Suprapubic skin (tissue), 4 donors: ENCODE data around the gene ARHGAP6. TPM values are rescaled to one million over a fixed set of nuclear protein-coding genes. Genes with fewer than 3 reads are reported as not detected.

ENCODE experiments used
- DNase-seq, 2 donors: peaks; one replicate each; pipeline ENCODE4 v3.0.0-alpha.2; 2019; ENCODE audit warnings: low spot score in 2 of 2
- H3K27ac ChIP-seq: fragments of 200-600 bp; sonication (generic); one replicate; pipeline ENCODE4 v1.5.1; 2019
- H3K27me3 ChIP-seq: fragments of 200-600 bp; sonication (generic); one replicate; pipeline ENCODE4 v1.5.1; 2019
- H3K36me3 ChIP-seq: fragments of 200-600 bp; sonication (generic); one replicate; pipeline ENCODE4 v1.5.1; 2019
- H3K4me1 ChIP-seq: fragments of 200-600 bp; sonication (generic); one replicate; pipeline ENCODE4 v1.5.1; 2019
- H3K4me3 ChIP-seq: fragments of 200-600 bp; sonication (generic); one replicate; pipeline ENCODE4 v1.5.1; 2019; ENCODE audit warnings: mild to moderate bottlenecking
- H3K9me3 ChIP-seq: fragments of 200-600 bp; sonication (generic); one replicate; pipeline ENCODE4 v1.5.1; 2019
- EP300 ChIP-seq: sonication (generic); formaldehyde crosslinking; IDR thresholded peaks from one replicate; pipeline ENCODE4 v1.6.1; 2017; ENCODE audit warnings: antibody characterized with exemption
- POLR2A ChIP-seq, 2 donors: fragments of 450-650 bp; IDR thresholded peaks; one replicate each; pipeline ENCODE4 v1.6.1; 2017; ENCODE audit warnings: antibody characterized with exemption in 2 of 2, mild to moderate bottlenecking in 2 of 2, moderate library complexity in 2 of 2
- POLR2AphosphoS5 ChIP-seq, 3 donors: sonication (generic); formaldehyde crosslinking; IDR thresholded peaks; one replicate each; pipeline ENCODE4 v1.6.1; 2017; ENCODE audit warnings: antibody characterized with exemption in 3 of 3
- WGBS: methylation state at CpG from one replicate; pipeline ENCODE4 v1.1.5; 2018; 5-methylcytosine and 5-hydroxymethylcytosine counted together
- total RNA-seq, 4 donors: library from RNA; depleted of rRNA; stranded (reverse); fragments of >200 nt; gene quantifications; one replicate each; pipeline ENCODE4 v1.1.0, GENCODE V29; 2016
- TF ChIP-seq, protein P1 (sequence below), 2 donors: fragments of 200-600 bp in 1 of 2; fragments of 450-650 bp in 1 of 2; sonication (generic) in 1 of 2; IDR thresholded peaks; one replicate each; pipeline ENCODE4 v1.5.1; 2016 to 2019; ENCODE audit warnings: antibody characterized with exemption in 2 of 2, mild to moderate bottlenecking in 1 of 2, moderate library complexity in 1 of 2

ARHGAP6 gene
- total RNA-seq, 4 donors from 2014 or later: 1.6 to 6.7 (median 3.1) TPM

DNA sequence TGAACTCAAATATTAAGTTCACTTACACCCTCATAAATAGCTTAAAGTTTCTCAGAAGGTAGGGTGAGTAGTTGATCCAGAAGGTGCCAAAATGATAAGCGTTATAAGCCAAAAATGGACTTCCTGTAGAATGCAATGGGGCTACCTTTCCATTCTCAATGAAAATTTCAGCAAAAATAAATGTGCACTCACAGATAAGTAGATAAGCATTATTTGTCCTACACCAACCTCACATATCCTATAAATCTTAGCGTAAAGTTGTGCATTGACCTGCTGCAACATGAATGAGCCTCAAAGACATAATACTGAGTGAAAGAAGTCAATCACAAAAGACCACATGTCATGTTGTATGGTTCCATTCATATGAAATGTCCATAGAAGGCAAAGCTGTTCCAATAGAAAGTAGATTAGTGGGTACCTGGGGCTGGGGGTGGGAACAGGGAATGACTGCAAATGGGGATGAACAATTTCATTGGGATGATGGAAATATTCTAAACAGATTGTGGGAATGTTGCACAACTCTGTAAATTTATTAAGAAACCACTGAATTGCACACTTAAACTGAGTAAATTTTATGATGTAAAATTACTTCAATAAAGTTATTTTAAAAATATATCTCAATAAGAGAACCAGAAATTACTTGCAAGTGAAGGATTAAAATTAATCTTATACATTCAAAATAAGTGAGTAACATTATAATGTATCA, 271.6 kb downstream of the ARHGAP6 start:
- TF ChIP-seq POLR2A (IDR thresholded peaks at IDR 0.05) (no peak), EP300 (no peak), POLR2AphosphoS5 (IDR thresholded peaks at IDR 0.05) (no peak)
- TF ChIP-seq, protein P1, sequence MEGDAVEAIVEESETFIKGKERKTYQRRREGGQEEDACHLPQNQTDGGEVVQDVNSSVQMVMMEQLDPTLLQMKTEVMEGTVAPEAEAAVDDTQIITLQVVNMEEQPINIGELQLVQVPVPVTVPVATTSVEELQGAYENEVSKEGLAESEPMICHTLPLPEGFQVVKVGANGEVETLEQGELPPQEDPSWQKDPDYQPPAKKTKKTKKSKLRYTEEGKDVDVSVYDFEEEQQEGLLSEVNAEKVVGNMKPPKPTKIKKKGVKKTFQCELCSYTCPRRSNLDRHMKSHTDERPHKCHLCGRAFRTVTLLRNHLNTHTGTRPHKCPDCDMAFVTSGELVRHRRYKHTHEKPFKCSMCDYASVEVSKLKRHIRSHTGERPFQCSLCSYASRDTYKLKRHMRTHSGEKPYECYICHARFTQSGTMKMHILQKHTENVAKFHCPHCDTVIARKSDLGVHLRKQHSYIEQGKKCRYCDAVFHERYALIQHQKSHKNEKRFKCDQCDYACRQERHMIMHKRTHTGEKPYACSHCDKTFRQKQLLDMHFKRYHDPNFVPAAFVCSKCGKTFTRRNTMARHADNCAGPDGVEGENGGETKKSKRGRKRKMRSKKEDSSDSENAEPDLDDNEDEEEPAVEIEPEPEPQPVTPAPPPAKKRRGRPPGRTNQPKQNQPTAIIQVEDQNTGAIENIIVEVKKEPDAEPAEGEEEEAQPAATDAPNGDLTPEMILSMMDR (IDR thresholded peaks at IDR 0.05): no peak
- no peak for DNase-seq
- Histone ChIP-seq H3K4me1 (no peaks in the 10 kb centered on the region), H3K9me3 (no peaks in the 10 kb centered on the region), H3K4me3 (no peak overlapping the region), H3K27me3 (no peaks in the 10 kb centered on the region), H3K36me3 (no peaks in the 10 kb centered on the region), H3K27ac (no peak overlapping the region)
- WGBS: 85% methylated on average over 2 of the region's 2 CpGs

DNA sequence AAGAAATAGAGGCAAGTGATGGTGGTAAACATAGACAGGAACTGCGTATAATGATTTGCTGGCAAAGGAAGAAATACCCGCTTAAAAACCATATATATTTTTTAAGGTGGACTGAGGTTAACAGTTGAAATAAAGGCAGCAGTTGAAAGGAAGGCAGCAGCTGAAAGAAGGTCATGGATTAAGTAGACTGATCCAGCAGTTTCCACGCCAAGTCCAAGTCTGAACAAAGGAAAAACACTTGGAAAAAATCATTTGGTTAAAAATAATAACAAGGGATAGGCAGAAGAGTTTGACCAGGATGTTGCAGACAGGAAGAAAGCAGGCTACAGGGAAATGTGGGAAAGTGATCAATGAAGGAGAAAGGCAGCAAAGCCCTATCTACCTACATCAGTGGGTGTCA, 278.9 kb downstream of the ARHGAP6 start:
- Histone ChIP-seq H3K4me1 (no peaks in the 10 kb centered on the region), H3K9me3 (no peaks in the 10 kb centered on the region), H3K4me3 (no peak overlapping the region), H3K27me3 (no peaks in the 10 kb centered on the region), H3K27ac (no peak overlapping the region), H3K36me3 (no peaks in the 10 kb centered on the region)
- WGBS: 43% methylated on average over 3 of the region's 3 CpGs
- DNase-seq: no peak
- no peak for TF ChIP-seq EP300
- TF ChIP-seq, protein P1 (IDR thresholded peaks at IDR 0.05): no peak

DNA sequence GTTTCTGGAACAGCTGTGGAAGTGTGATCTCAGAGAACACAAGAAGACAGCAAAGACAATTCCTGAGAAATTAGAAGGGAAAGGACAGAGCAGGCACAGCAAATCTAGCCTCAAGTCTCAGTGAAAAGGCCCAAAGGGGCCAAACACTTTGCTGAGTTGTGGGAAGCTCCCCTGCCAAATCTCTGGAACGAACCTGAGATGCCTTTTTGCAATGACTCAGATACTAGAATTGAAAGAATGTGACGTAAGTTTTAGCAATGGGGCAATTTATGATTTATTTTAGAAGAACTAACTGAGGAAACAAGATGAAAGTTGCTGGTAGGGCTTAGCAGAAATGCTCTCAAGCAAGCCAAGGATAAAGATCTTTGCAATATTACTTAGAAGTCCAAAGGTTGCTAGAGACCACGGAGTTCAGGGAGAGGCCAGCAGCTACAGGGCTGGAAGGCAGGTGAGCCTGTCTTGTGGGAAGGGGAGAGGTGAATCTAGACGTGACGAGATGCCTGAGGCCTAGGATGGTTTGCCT, 279.7 kb downstream of the ARHGAP6 start:
- no peak for TF ChIP-seq POLR2A (IDR thresholded peaks at IDR 0.05)
- TF ChIP-seq, protein P1 (IDR thresholded peaks at IDR 0.05): no peak
- H3K9me3 ChIP-seq: no peaks in the 10 kb centered on the region
- 25% methylated on average over 5 of the region's 5 CpGs for WGBS
- no peak overlapping the region for H3K4me3 ChIP-seq
- no peaks in the 10 kb centered on the region for H3K4me1 ChIP-seq
- no peaks in the 10 kb centered on the region for H3K36me3 ChIP-seq
- DNase-seq: no peak
- no peak overlapping the region for H3K27ac ChIP-seq
- H3K27me3 ChIP-seq: no peaks in the 10 kb centered on the region

DNA sequence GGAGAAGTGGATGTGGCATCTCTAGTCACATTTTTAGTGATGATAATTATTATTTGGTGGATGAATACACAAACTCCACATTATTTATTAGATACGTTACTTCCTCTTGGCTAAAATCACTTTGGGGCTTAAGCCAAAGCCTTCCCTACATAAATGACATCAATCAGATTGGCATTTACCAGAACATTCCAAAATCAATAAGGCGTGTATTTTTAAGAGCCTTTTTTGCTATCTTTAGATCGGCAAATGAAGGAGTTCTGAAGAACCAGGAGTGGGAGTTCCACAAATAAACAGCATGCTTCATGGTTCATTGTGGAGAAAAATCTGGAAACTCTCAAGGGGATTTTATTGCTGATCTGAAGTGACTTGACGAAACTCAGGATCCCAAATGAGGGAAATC, 282.8 kb downstream of the ARHGAP6 start:
- Histone ChIP-seq H3K27ac (peak overlapping the region; percentile 41), H3K4me3 (no peak overlapping the region), H3K36me3 (no peaks in the 10 kb centered on the region), H3K9me3 (no peaks in the 10 kb centered on the region), H3K27me3 (no peaks in the 10 kb centered on the region), H3K4me1 (peaks cover 3% of the 10 kb centered on the region)
- no peak for DNase-seq
- 52% methylated on average over 4 of the region's 4 CpGs for WGBS
- TF ChIP-seq POLR2AphosphoS5 (IDR thresholded peaks at IDR 0.05) (no peak), POLR2A (IDR thresholded peaks at IDR 0.05) (no peak)
- TF ChIP-seq, protein P1 (IDR thresholded peaks at IDR 0.05): no peak

DNA sequence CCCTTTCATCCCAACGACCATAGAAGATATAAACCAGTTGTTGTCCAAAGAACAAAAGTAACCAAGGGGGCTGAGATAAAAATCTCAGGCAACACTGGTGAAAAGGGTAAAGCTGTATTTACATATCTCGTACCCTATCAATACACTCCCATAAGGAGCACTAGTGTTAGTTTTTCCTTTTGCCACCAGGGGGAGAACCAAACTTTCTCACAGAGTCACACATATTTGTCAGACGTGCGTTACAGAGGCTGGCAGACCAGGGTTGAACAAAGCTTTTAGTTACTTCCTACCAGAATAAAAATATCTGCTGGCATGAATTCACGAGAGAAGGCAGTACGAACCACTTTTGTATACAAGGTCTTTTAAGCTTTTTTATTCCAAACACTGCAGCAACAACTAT, 284.3 kb downstream of the ARHGAP6 start:
- H3K27ac ChIP-seq: peak overlapping the region; percentile 34
- DNase-seq: no peak
- H3K4me1 ChIP-seq: peaks cover 3% of the 10 kb centered on the region
- H3K9me3 ChIP-seq: no peaks in the 10 kb centered on the region
- H3K27me3 ChIP-seq: no peaks in the 10 kb centered on the region
- TF ChIP-seq, protein P1 (IDR thresholded peaks at IDR 0.05): peak in 1 of 2 donors; percentile 35
- no peak for TF ChIP-seq POLR2A (IDR thresholded peaks at IDR 0.05)
- no peak for TF ChIP-seq POLR2AphosphoS5 (IDR thresholded peaks at IDR 0.05)
- TF ChIP-seq EP300: no peak
- no peaks in the 10 kb centered on the region for H3K36me3 ChIP-seq
- no peak overlapping the region for H3K4me3 ChIP-seq
- WGBS: 8% methylated on average over 6 of the region's 6 CpGs
